Measurements from ENCODE around the gene NEUROG3.

Gene NEUROG3

GRCh38 chr10:69584624-69585023 is 11.4 kb upstream of the NEUROG3 start:
- CTCF ChIA-PET, result no interaction called here
- TF ChIP-seq FOXK2 (IDR thresholded peaks at IDR 0.05) (no peak), ZNF384 (IDR thresholded peaks at IDR 0.05) (no peak), ARNT (IDR thresholded peaks at IDR 0.05) (no peak), FOXA1 (IDR thresholded peaks at IDR 0.05) (no peak), HDGF (IDR thresholded peaks at IDR 0.05; ENCODE audit: borderline replicate concordance) (no peak), CTBP1 (IDR thresholded peaks at IDR 0.05; ENCODE audit: borderline replicate concordance) (no peak), NFRKB (IDR thresholded peaks at IDR 0.05) (no peak), PKNOX1 (IDR thresholded peaks at IDR 0.05) (no peak), ELF4 (IDR thresholded peaks at IDR 0.05) (no peak), TARDBP (IDR thresholded peaks at IDR 0.05) (no peak), L3MBTL2 (conservative IDR thresholded peaks at IDR 0.05) (no peak), SUZ12 (IDR thresholded peaks at IDR 0.05) (no peak), BHLHE40 (IDR thresholded peaks at IDR 0.05; ENCODE audit: borderline replicate concordance) (no peak)
- DNase-seq (ENCODE audit: extremely low spot score), result no peak
- POLR2A ChIA-PET, result no interaction called here

GRCh38 chr10:69583106-69583505 is 9.9 kb upstream of the NEUROG3 start:
- CTCF ChIA-PET, result no interaction called here
- TF ChIP-seq FOXA1 (IDR thresholded peaks at IDR 0.05) (no peak), ARNT (IDR thresholded peaks at IDR 0.05) (no peak), FOXK2 (IDR thresholded peaks at IDR 0.05) (no peak), HDGF (IDR thresholded peaks at IDR 0.05; ENCODE audit: borderline replicate concordance) (no peak), LEF1 (IDR thresholded peaks at IDR 0.05; ENCODE audit: borderline replicate concordance) (no peak), CTBP1 (IDR thresholded peaks at IDR 0.05; ENCODE audit: borderline replicate concordance) (no peak), ZNF384 (IDR thresholded peaks at IDR 0.05) (no peak), TARDBP (IDR thresholded peaks at IDR 0.05) (no peak), BHLHE40 (IDR thresholded peaks at IDR 0.05; ENCODE audit: borderline replicate concordance) (no peak), SUZ12 (IDR thresholded peaks at IDR 0.05) (no peak)
- POLR2A ChIA-PET, result no interaction called here
- DNase-seq (ENCODE audit: extremely low spot score), result no peak

- TF ChIP-seq SUZ12 (IDR thresholded peaks at IDR 0.05) (no peak), ARNT (IDR thresholded peaks at IDR 0.05) (no peak), FOXA1 (IDR thresholded peaks at IDR 0.05) (no peak), BHLHE40 (IDR thresholded peaks at IDR 0.05; ENCODE audit: borderline replicate concordance) (no peak), LEF1 (IDR thresholded peaks at IDR 0.05; ENCODE audit: borderline replicate concordance) (no peak), FOXM1 (IDR thresholded peaks at IDR 0.05; ENCODE audit: borderline replicate concordance) (no peak), HDGF (IDR thresholded peaks at IDR 0.05; ENCODE audit: borderline replicate concordance) (no peak), CTBP1 (IDR thresholded peaks at IDR 0.05; ENCODE audit: borderline replicate concordance) (no peak), L3MBTL2 (conservative IDR thresholded peaks at IDR 0.05) (no peak), ZNF384 (IDR thresholded peaks at IDR 0.05) (no peak), FOXK2 (IDR thresholded peaks at IDR 0.05) (no peak), NFRKB (IDR thresholded peaks at IDR 0.05) (no peak), ELF4 (IDR thresholded peaks at IDR 0.05) (no peak), SP1 (IDR thresholded peaks at IDR 0.05) (no peak)
- DNase-seq (ENCODE audit: extremely low spot score), result no peak
- ChIA-PET POLR2A (no interaction called here), CTCF (no interaction called here)
Measured at GRCh38 chr10:69580435-69580834, 7.2 kb upstream of the NEUROG3 start.

GRCh38 chr10:69579464-69580060 is 6.3 kb upstream of the NEUROG3 start:
- CTCF ChIA-PET, result no interaction called here
- no peak for DNase-seq (ENCODE audit: extremely low spot score)
- TF ChIP-seq TARDBP (IDR thresholded peaks at IDR 0.05) (no peak), BHLHE40 (IDR thresholded peaks at IDR 0.05; ENCODE audit: borderline replicate concordance) (no peak), NFRKB (IDR thresholded peaks at IDR 0.05) (no peak), PKNOX1 (IDR thresholded peaks at IDR 0.05) (no peak), ARNT (IDR thresholded peaks at IDR 0.05) (no peak), LEF1 (IDR thresholded peaks at IDR 0.05; ENCODE audit: borderline replicate concordance) (no peak), ELF4 (IDR thresholded peaks at IDR 0.05) (no peak), FOXK2 (IDR thresholded peaks at IDR 0.05) (no peak), HDGF (IDR thresholded peaks at IDR 0.05; ENCODE audit: borderline replicate concordance) (no peak), ZNF384 (IDR thresholded peaks at IDR 0.05) (no peak)
- POLR2A ChIA-PET, result no interaction called here

GRCh38 chr10:69578508-69578991 is 5.3 kb upstream of the NEUROG3 start:
- ChIA-PET CTCF (no interaction called here), POLR2A (no interaction called here)
- no peak for DNase-seq (ENCODE audit: extremely low spot score)
- TF ChIP-seq SUZ12 (IDR thresholded peaks at IDR 0.05) (no peak), PKNOX1 (IDR thresholded peaks at IDR 0.05) (no peak), SP1 (IDR thresholded peaks at IDR 0.05) (no peak)

- CTCF ChIA-PET, result no interaction called here
- POLR2A ChIA-PET, result no interaction called here
- DNase-seq (ENCODE audit: extremely low spot score), result no peak
- TF ChIP-seq FOXM1 (IDR thresholded peaks at IDR 0.05; ENCODE audit: borderline replicate concordance) (no peak), ZNF384 (IDR thresholded peaks at IDR 0.05) (no peak), HDGF (IDR thresholded peaks at IDR 0.05; ENCODE audit: borderline replicate concordance) (no peak), LEF1 (IDR thresholded peaks at IDR 0.05; ENCODE audit: borderline replicate concordance) (no peak), BHLHE40 (IDR thresholded peaks at IDR 0.05; ENCODE audit: borderline replicate concordance) (no peak), NFRKB (IDR thresholded peaks at IDR 0.05) (no peak), PKNOX1 (IDR thresholded peaks at IDR 0.05) (no peak), TARDBP (IDR thresholded peaks at IDR 0.05) (no peak)
Measured at GRCh38 chr10:69577268-69578232, 4.3 kb upstream of the NEUROG3 start.

Measured in HEK293T (cell line).